HCT116 (cell line): ENCODE results near the gene CBLC. TPM values are rescaled to one million over a fixed set of nuclear protein-coding genes. Genes with fewer than 3 reads are reported as not detected.

Experiments used
- ATAC-seq: fragments of 200-7000 bp; cut with Tn5 transposase; 2 replicates; pipeline ENCODE4 v1.9.1; 2020; ENCODE audit warnings: mild to moderate bottlenecking, moderate library complexity
- BruUV-seq: library from RNA; stranded (reverse); fragments of 400-500 nt; replicated peaks from 2 replicates; lab custom pipeline; 2021; lab: Mats Ljungman, UMichigan
- CTCF ChIA-PET: fragments of 300-600 bp; sonication (Branson Sonifier 250); formaldehyde crosslinking; loops from one replicate; lab custom pipeline; 2021; ENCODE audit warnings: antibody characterized with exemption; lab: Charles Lee
- POLR2A ChIA-PET: fragments of 300-600, 350-600 bp; sonication (Branson Sonifier 250); formaldehyde crosslinking; loops from one replicate; lab custom pipeline; 2021; ENCODE audit warnings: antibody characterized with exemption; lab: Charles Lee
- RAD21 ChIA-PET, 2 experiments: fragments of 300-600 bp; sonication (Branson Sonifier 250); formaldehyde crosslinking; loops; one replicate each; lab custom pipeline; 2023; ENCODE audit warnings: low total read pairs in 2 of 2; ENCODE audit not compliant: uncharacterized antibody in 2 of 2, unreplicated experiment in 2 of 2, low non-redundant PET in 1 of 2; lab: Charles Lee
- DNase-seq: peaks from one replicate; pipeline ENCODE4 v3.0.0-alpha.2; 2010; ENCODE audit warnings: low read depth, low spot score
- H2AFZ ChIP-seq: fragments of 200-600 bp; shearing (Covaris generic), sonication (generic); 2 replicates; pipeline ENCODE4 v1.6.1; 2017; ENCODE audit warnings: low read depth, mixed run types, mixed read lengths, antibody characterized with exemption, low read length; ENCODE audit not compliant: poor library complexity, severe bottlenecking
- H3K27ac ChIP-seq: 2 replicates; pipeline ENCODE4 v1.5.1; 2012; ENCODE audit warnings: low read depth, low read length
- H3K27me3 ChIP-seq: fragments of 200-600 bp; sonication (generic); 2 replicates; pipeline ENCODE4 v1.6.1; 2016; ENCODE audit warnings: mixed run types, low read length, mixed read lengths; ENCODE audit not compliant: insufficient read depth
- H3K36me3 ChIP-seq, 2 experiments: fragments of 200-500 bp in 1 of 2; fragments of 200-600 bp in 1 of 2; sonication (Bioruptor generic) in 1 of 2; sonication (generic) in 1 of 2; 2 replicates each; pipeline versions ENCODE4 v1.5.1 to v1.6.1; 2014 to 2016; ENCODE audit warnings: low read length in 2 of 2, inconsistent platforms in 1 of 2, mixed read lengths in 1 of 2, mixed run types in 1 of 2; ENCODE audit not compliant: insufficient read depth in 2 of 2, control insufficient read depth in 1 of 2
- H3K4me1 ChIP-seq, 2 experiments: fragments of 200-600 bp in 1 of 2; sonication (generic) in 1 of 2; 2 replicates each; pipeline versions ENCODE4 v1.5.1 to v1.6.1; 2012 to 2017; ENCODE audit warnings: low read length in 2 of 2, inconsistent platforms in 1 of 2, mild to moderate bottlenecking in 1 of 2, mixed read lengths in 1 of 2, mixed run types in 1 of 2, moderate library complexity in 1 of 2; ENCODE audit not compliant: insufficient read depth in 2 of 2, control insufficient read depth in 1 of 2
- H3K4me2 ChIP-seq: fragments of 200-600 bp; sonication (generic); 2 replicates; pipeline ENCODE4 v1.6.1; 2017; ENCODE audit warnings: mixed run types, low read length, mixed read lengths
- H3K4me3 ChIP-seq, 2 experiments: fragments of 200-600 bp in 1 of 2; sonication (generic) in 1 of 2; replicated peaks in 1 of 2; 2 replicates each; pipeline ENCODE4 v1.5.1; 2011 to 2016; ENCODE audit warnings: low read length in 2 of 2, control low read depth in 1 of 2, low read depth in 1 of 2, mild to moderate bottlenecking in 1 of 2, mixed read lengths in 1 of 2, mixed run types in 1 of 2
- H3K79me2 ChIP-seq: fragments of 200-600 bp; sonication (generic); 2 replicates; pipeline ENCODE4 v1.6.1; 2017; ENCODE audit warnings: mild to moderate bottlenecking, mixed run types, low read length, moderate library complexity, mixed read lengths; ENCODE audit not compliant: insufficient read depth
- H3K9ac ChIP-seq: fragments of 200-600 bp; sonication (generic); 2 replicates; pipeline ENCODE4 v1.6.1; 2016; ENCODE audit warnings: low read length, mixed read lengths
- H3K9me2 ChIP-seq: fragments of 200-600 bp; sonication (generic), shearing (Covaris generic); 2 replicates; pipeline ENCODE4 v1.6.1; 2017; ENCODE audit warnings: mixed run types, mild to moderate bottlenecking, moderate library complexity; ENCODE audit not compliant: insufficient read depth
- H3K9me3 ChIP-seq, 2 experiments: fragments of 200-500 bp in 1 of 2; fragments of 200-600 bp in 1 of 2; sonication (Bioruptor generic) in 1 of 2; sonication (generic) in 1 of 2; 2 replicates each; pipeline ENCODE4 v1.6.1; 2014 to 2017; ENCODE audit warnings: low read length in 2 of 2, mixed read lengths in 2 of 2, inconsistent platforms in 1 of 2, low read depth in 1 of 2, mild to moderate bottlenecking in 1 of 2, mixed run types in 1 of 2, moderate library complexity in 1 of 2; ENCODE audit not compliant: control insufficient read depth in 1 of 2, insufficient read depth in 1 of 2
- H4K20me1 ChIP-seq: fragments of 200-600 bp; sonication (generic), shearing (Covaris generic); 2 replicates; pipeline ENCODE4 v1.6.1; 2017; ENCODE audit warnings: mixed run types, mild to moderate bottlenecking, moderate library complexity; ENCODE audit not compliant: insufficient read depth
- CBX3 ChIP-seq: IDR thresholded peaks from 2 replicates; pipeline ENCODE4 v1.6.1; 2012; ENCODE audit warnings: low read depth
- EGR1 ChIP-seq: IDR thresholded peaks from 2 replicates; pipeline ENCODE4 v1.6.1; 2012; ENCODE audit warnings: low read depth
- JUND ChIP-seq: IDR thresholded peaks from 2 replicates; pipeline ENCODE4 v1.6.1; 2012
- SIN3A ChIP-seq: IDR thresholded peaks from 2 replicates; pipeline ENCODE4 v1.6.1; 2012; ENCODE audit warnings: low read depth
- SRF ChIP-seq: IDR thresholded peaks from 2 replicates; pipeline ENCODE4 v1.6.1; 2012; ENCODE audit warnings: low read depth
- YY1 ChIP-seq: IDR thresholded peaks from 2 replicates; pipeline ENCODE4 v1.6.1; 2011; ENCODE audit warnings: low read length, low read depth, moderate library complexity, mild to moderate bottlenecking; ENCODE audit not compliant: insufficient replicate concordance; ENCODE audit errors: extremely low read depth
- ZFX ChIP-seq: fragments of 450-650 bp; IDR thresholded peaks from 2 replicates; pipeline ENCODE4 v1.6.1; 2017
- ZNF274 ChIP-seq: fragments of 200-500 bp; sonication (Bioruptor generic); IDR thresholded peaks from 2 replicates; pipeline ENCODE4 v1.6.1; 2014; ENCODE audit warnings: mild to moderate bottlenecking, low read depth, low read length, inconsistent platforms
- intact Hi-C: fragments of 100-400 bp; cut with micrococcal nuclease; formaldehyde crosslinking; loops from 2 replicates; pipeline ENCODE4 v1.10.0; 2022
- total RNA-seq: library from RNA; stranded (reverse); gene quantifications from one replicate; pipeline ENCODE4 v1.2.1, GENCODE V29; 2021; ENCODE audit not compliant: unreplicated experiment
- TF ChIP-seq, protein P1 (sequence below): IDR thresholded peaks from 2 replicates; pipeline ENCODE4 v1.6.1; 2011; ENCODE audit warnings: mild to moderate bottlenecking, low read length, moderate library complexity; ENCODE audit not compliant: insufficient replicate concordance; ENCODE audit errors: extremely low read depth
- TF ChIP-seq, protein P2 (sequence below), 3 experiments: fragments of 200-600 bp in 1 of 3; sonication (generic) in 1 of 3; IDR thresholded peaks in 2 of 3; conservative IDR thresholded peaks in 1 of 3; 2 replicates each; pipeline ENCODE4 v1.5.1; 2012 to 2017; ENCODE audit warnings: low read depth in 2 of 3, low read length in 2 of 3, antibody characterized with exemption in 1 of 3, borderline replicate concordance in 1 of 3, control low read depth in 1 of 3, mild to moderate bottlenecking in 1 of 3, mixed read lengths in 1 of 3, mixed run types in 1 of 3, moderate library complexity in 1 of 3; ENCODE audit not compliant: insufficient read depth in 1 of 3
- TF ChIP-seq, protein P3 (sequence below): IDR thresholded peaks from 2 replicates; pipeline ENCODE4 v1.6.1; 2012
- TF ChIP-seq, protein P4 (sequence below): IDR thresholded peaks from 2 replicates; pipeline ENCODE4 v1.6.1; 2012; ENCODE audit warnings: low read depth

The CBLC gene
- total RNA-seq, 1 experiment from 2014 or later = 54.3 TPM

DNA sequence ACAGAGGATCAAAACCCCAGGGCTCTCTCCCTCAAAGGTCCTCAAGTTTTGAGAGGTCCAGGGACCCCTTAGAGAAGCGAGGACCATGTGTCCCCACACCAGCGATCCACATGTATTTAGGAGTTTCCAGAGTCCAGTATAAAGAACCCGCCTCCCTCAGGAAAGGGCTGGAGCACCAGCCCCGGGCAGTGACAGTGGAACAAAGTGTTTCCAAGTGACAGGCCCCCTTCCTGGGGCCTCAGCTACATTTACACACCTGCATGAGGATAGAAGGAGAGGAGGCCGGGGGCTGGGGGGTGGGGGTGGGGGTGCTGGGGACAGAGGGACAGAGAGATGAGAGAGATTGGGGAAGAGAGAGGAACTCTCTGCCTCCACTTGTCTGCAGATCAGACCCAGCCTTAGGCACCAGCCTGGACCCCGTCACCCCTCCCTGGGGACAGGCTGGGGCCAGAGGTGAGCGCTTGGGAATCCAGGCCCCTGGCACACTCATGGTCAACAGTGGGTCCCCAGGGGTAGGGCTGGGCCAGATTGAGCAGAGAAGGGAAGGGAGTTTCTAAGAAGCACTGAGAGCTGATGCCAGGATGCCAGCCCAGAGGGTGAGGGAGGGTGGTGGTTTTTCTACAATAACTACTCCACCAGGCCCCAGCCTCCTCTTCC is 32.0 kb downstream of the CBLC start:
- H4K20me1 ChIP-seq = no peaks in the 10 kb centered on the region
- H3K4me3 ChIP-seq = peak overlapping the region; percentile 75 to 85
- ATAC-seq (no peak), DNase-seq (no peak)
- H3K9me3 ChIP-seq = no peaks in the 10 kb centered on the region
- H3K4me1 ChIP-seq = peaks cover 34 to 45% of the 10 kb centered on the region in 2 experiments
- no peaks in the 10 kb centered on the region for H3K27me3 ChIP-seq
- H3K27ac ChIP-seq = peak overlapping the region; percentile 89
- ChIA-PET CTCF (interaction anchor here (0.9 to 1.2 kb wide), 5 partner anchors 35 to 239 kb away, joined by 3 to 8 read pairs (median 4); partner anchors contain the start of gene NECTIN2), POLR2A (interaction anchor here (1.0 to 1.9 kb wide), 4 partner anchors 12 to 81 kb away, joined by 3 to 5 read pairs (median 4); partner anchors contain the start of genes NECTIN2 and TOMM40), RAD21 (no interaction called here)
- peak overlapping the region; percentile 85 for H3K9ac ChIP-seq
- H3K9me2 ChIP-seq = no peaks in the 10 kb centered on the region
- intact Hi-C loops = loop anchor here (2.0 kb wide), 1 partner anchor 35 kb away; no protein-coding TSS in a partner anchor
- BruUV-seq = no TSS peak
- no peak overlapping the region for H2AFZ ChIP-seq
- H3K36me3 ChIP-seq = peaks cover 7 to 9% of the 10 kb centered on the region in 2 experiments; a peak in 2 of 4 replicates
- H3K4me2 ChIP-seq = peak overlapping the region; percentile 98
- H3K79me2 ChIP-seq = no peaks in the 10 kb centered on the region; the same call in 1 of the 2 replicates
- no peak for TF ChIP-seq JUND
- no peak for TF ChIP-seq ZNF274
- TF ChIP-seq, protein P1, sequence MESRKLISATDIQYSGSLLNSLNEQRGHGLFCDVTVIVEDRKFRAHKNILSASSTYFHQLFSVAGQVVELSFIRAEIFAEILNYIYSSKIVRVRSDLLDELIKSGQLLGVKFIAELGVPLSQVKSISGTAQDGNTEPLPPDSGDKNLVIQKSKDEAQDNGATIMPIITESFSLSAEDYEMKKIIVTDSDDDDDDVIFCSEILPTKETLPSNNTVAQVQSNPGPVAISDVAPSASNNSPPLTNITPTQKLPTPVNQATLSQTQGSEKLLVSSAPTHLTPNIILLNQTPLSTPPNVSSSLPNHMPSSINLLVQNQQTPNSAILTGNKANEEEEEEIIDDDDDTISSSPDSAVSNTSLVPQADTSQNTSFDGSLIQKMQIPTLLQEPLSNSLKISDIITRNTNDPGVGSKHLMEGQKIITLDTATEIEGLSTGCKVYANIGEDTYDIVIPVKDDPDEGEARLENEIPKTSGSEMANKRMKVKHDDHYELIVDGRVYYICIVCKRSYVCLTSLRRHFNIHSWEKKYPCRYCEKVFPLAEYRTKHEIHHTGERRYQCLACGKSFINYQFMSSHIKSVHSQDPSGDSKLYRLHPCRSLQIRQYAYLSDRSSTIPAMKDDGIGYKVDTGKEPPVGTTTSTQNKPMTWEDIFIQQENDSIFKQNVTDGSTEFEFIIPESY = no peak
- TF ChIP-seq ZFX = no peak
- no peak for TF ChIP-seq SIN3A
- TF ChIP-seq, protein P2, sequence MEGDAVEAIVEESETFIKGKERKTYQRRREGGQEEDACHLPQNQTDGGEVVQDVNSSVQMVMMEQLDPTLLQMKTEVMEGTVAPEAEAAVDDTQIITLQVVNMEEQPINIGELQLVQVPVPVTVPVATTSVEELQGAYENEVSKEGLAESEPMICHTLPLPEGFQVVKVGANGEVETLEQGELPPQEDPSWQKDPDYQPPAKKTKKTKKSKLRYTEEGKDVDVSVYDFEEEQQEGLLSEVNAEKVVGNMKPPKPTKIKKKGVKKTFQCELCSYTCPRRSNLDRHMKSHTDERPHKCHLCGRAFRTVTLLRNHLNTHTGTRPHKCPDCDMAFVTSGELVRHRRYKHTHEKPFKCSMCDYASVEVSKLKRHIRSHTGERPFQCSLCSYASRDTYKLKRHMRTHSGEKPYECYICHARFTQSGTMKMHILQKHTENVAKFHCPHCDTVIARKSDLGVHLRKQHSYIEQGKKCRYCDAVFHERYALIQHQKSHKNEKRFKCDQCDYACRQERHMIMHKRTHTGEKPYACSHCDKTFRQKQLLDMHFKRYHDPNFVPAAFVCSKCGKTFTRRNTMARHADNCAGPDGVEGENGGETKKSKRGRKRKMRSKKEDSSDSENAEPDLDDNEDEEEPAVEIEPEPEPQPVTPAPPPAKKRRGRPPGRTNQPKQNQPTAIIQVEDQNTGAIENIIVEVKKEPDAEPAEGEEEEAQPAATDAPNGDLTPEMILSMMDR (IDR thresholded peaks at IDR 0.05 in 2 of 3, conservative IDR thresholded peaks at IDR 0.05 in 1 of 3; ENCODE audit: borderline replicate concordance in 1 of 3, insufficient read depth in 1 of 3, low read depth in 2 of 3, low read length in 2 of 3) = no peak
- no peak for TF ChIP-seq CBX3
- no peak for TF ChIP-seq YY1
- TF ChIP-seq, protein P3, sequence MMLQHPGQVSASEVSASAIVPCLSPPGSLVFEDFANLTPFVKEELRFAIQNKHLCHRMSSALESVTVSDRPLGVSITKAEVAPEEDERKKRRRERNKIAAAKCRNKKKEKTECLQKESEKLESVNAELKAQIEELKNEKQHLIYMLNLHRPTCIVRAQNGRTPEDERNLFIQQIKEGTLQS = no peak
- TF ChIP-seq EGR1 = no peak
- no peak for TF ChIP-seq SRF
- TF ChIP-seq, protein P4, sequence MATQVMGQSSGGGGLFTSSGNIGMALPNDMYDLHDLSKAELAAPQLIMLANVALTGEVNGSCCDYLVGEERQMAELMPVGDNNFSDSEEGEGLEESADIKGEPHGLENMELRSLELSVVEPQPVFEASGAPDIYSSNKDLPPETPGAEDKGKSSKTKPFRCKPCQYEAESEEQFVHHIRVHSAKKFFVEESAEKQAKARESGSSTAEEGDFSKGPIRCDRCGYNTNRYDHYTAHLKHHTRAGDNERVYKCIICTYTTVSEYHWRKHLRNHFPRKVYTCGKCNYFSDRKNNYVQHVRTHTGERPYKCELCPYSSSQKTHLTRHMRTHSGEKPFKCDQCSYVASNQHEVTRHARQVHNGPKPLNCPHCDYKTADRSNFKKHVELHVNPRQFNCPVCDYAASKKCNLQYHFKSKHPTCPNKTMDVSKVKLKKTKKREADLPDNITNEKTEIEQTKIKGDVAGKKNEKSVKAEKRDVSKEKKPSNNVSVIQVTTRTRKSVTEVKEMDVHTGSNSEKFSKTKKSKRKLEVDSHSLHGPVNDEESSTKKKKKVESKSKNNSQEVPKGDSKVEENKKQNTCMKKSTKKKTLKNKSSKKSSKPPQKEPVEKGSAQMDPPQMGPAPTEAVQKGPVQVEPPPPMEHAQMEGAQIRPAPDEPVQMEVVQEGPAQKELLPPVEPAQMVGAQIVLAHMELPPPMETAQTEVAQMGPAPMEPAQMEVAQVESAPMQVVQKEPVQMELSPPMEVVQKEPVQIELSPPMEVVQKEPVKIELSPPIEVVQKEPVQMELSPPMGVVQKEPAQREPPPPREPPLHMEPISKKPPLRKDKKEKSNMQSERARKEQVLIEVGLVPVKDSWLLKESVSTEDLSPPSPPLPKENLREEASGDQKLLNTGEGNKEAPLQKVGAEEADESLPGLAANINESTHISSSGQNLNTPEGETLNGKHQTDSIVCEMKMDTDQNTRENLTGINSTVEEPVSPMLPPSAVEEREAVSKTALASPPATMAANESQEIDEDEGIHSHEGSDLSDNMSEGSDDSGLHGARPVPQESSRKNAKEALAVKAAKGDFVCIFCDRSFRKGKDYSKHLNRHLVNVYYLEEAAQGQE = no peak
- TF ChIP-seq, all 23 proteins: peak for 0
